HG03095 (cell line): Measurements from ENCODE around the gene NIP7.

Experiments used
- ATAC-seq: cut with Tn5 transposase; IDR thresholded peaks from one replicate; pipeline ENCODE4 v1.9.1; 2021; ENCODE audit warnings: moderate library complexity; ENCODE audit not compliant: unreplicated experiment

Gene NIP7

DNA sequence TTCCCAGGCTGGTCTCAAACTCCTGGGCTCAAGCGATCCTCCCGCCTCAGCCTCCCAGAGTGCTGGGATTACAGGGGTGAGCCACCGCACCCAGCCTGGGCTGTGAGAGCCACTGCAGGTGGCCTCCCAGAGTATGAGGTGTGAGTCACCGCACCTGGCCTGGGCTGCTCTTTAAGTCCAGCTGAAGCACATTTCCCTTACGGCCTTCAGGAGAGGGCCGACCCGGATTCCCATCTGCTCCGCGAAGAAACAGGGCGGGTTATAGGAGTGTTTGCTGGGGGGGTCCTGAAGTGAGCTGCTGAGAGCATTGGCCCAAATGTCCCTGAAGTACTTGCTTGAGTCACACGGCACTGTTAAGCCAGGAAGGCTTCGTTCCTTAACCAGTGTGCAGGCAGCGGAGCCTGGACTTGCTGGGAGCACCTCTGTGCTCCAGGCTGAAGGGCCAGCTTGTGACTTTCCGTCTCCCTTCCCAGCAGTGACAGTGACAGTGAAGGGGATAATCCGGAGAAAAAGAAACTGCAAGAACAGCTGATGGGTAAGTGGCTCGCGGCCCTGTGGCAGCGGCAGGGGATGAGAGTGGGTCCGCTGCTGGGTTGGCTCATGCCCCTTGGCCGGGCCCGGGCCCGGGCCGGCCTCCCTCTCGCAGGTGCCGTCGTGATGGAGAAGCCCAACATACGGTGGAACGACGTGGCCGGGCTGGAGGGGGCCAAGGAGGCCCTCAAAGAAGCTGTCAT is 21.2 kb upstream of the NIP7 start:
- no peak for ATAC-seq

DNA sequence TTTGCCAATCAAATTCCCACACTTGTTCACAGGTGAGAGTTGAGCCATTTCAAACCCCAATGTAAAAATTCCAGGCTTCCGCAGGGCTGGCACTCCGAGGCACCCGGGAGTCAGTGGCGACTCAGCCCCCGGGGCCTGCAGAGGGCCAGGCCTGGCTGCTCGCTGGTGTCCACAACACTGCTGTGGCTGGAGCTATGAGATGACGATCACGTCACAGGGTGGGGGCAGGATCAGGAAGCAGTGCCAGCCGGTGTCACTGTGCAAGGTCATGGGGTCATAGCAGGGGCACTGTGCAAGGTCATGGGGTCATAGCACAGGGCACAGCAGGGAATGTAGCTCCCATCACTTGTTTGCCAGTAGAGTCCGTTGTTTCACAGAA is 20.7 kb upstream of the NIP7 start:
- ATAC-seq: no peak

DNA sequence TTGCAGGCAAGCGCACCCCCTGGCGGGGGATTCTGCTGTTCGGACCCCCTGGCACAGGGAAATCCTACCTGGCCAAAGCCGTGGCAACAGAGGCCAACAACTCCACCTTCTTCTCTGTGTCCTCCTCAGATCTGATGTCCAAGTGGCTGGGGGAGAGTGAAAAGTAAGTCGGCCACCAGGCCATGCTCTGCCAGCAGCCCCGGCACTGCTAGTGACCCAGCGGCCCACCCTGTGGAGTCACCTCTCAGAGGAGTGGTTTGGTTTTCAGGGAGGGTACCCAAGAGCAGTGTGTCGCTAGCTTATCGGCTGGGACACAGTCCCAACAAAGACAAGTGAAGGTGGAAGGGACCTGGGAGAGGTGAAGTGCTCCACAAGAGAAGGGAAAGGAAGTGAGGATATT is 20.2 kb upstream of the NIP7 start:
- ATAC-seq: no peak

DNA sequence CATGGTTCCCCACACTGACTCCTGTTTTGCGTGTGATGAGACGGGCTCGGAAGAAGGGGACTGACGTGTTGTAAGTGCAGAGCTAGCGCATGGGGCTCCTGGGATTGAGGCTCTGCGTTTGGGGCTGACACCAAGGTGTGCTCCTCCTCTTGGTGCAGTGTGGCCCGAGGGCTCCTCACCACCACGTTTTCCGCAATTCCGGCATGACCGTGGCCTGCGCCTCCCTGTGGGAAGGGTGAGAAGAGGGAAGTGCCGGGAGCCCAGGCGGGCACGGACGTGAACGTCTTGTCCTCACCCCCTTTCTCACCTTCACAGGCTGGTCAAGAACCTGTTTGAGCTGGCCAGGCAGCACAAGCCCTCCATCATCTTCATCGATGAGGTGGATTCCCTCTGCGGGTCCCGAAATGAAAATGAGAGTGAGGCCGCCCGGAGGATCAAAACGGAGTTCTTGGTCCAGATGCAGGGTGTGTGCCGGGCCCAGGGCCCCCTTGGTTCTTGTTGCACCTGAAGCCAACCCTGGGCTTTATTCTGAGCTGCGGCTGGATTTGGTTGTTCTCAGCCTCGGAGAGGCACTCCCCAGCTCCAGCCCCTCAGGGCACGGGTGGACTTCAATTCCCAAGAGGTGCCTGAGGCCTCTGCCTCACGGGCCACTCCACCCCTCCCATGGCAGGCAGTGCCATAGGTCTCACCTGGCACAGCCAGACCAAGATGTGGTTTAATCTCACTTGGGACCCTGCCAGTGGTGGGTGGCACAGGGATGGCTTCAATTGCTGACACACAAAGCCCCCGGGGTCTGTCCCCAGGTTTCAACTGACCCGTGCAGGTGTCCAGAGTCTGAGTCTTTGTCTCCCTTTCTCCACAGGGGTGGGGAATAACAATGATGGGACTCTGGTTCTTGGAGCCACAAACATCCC is 19.5 kb upstream of the NIP7 start:
- ATAC-seq: no peak

DNA sequence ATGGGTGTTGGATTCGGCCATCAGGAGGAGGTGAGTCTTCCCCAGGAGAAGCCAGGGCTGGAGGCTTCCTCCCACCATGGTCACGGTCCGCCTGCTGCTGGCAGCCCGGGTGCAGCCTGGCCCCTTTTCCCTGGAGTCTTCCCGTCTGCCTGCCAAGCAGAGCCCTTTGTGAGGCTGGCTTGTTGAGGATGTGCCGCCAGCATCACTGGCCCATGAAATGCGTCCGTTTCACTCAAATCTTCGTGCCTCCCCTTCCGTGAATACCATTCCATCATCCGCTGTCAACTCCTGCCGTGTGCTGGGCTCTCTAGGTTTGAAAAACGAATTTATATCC is 18.9 kb upstream of the NIP7 start:
- ATAC-seq: no peak

DNA sequence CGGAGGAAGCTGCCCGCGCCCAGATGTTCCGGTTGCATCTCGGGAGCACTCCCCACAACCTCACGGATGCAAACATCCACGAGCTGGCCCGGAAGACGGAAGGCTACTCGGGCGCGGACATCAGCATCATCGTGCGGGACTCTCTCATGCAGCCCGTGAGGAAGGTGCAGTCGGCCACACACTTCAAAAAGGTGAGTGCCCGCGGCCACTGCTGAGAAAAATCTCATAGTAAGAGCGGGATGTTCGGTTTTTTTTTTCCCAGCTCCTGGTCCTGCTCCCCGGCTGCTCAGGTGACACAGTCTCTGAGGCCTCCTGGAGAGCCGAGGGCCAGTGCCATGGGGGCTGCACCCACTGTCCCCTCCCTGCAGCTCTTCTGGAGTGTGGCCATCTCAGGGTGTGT is 18.5 kb upstream of the NIP7 start:
- ATAC-seq: no peak

DNA sequence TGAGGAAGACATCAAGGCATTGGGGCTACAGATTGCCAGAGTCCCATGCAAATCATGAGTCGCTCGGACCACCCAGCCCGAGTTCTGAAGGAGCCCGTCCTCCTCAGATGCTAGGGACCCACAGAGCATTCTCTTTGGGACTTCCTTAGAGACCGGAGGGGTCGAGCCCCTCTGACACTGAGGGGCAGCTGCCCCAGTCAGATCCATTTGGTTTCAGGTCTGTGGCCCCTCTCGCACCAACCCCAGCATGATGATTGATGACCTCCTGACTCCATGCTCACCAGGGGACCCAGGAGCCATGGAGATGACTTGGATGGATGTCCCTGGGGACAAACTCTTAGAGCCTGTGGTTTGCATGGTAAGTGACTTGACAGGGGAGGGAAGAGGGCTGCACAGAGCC is 17.2 kb upstream of the NIP7 start:
- no peak for ATAC-seq

DNA sequence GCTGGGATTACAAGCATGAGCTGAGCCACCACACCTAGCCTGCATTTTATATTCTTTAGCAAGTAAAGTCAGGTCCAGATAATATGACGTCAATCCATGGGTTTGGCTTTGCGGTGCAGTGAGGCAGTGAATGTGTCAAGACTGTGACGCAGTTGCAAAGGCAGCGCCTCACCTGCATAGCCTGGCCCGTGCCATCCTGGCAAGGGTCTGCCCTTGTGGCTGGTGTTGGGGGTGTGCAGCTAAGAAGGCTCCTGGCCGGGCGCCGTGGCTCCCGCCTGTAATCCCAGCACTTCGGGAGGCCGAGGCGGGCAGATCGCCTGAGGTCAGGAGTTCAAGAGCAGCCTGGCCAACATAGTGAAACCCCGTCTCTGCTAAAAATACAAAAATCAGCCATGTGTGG is 16.2 kb upstream of the NIP7 start:
- ATAC-seq: no peak

DNA sequence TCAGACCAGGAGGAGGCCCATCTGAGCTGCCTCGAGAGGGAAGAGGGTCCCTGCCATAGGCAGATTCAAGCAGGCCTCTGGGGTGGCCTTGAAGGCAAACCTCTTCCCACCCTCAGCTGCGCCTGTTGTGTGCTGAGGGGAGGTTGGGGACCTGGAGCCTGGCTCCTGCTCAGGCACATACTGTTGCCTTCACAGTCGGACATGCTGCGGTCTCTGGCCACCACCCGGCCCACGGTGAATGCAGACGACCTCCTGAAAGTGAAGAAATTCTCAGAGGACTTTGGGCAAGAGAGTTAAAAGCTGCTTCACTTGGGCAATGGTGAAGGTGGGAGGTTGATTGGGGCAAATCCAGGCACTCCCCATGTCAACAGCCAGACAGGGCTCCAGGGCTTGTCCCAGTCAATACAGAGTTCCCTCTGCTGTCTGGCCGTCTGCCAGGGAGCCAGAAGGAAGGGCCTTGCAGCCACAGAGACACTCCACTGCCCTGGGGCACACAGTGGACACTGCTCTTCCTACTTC is 15.5 kb upstream of the NIP7 start:
- no peak for ATAC-seq

DNA sequence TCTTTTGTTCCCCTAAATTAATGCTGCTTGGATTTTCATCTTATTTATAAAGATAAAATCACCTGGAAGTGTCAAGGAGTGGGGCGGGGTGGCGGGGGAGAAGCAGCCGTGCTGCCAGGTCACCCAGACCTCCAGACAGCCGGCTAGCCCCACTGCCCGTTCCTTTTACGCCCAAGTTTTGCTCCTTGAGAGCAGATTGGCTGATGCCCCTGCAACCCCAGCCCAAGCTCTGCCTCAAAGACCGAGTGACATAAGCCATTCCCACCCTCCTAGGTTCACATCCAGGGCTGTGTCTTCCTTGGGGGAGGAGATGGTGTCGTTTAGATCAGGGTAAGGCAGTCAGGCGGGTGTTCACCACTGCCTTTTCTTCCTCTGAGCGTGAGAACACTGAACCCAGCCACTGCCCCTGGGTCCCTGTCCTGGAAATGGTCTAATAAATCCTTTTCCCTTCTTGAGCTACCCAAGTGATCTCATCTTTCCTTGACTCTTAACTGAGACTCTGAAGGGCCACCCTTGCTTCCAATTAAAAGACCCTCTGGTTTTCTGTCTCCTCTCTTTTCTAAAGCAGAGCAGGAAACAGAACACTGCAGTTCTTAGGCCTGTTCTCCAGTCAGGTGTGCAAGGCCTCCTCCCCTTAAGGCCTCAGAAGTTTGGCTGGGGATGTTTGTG is 14.9 kb upstream of the NIP7 start:
- no peak for ATAC-seq

DNA sequence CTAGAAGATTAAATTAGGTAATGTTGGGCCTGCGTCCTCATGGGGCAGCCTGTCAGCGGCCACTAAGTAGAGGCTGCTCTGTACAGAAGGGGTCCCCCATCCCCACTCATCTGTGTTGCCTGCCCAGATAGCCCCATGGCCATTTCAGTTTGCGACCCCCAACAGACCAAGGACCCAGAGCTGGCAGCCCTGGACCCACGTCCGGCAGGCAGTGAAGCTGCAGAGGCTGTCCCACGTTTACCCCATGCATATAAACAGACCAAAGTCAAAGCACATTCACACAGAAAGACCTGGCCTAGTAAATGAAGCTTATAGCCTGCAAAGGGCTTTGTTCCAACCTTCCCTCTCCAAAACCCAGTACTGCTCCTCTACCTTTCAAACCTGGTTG is 13.8 kb upstream of the NIP7 start:
- ATAC-seq: no peak

DNA sequence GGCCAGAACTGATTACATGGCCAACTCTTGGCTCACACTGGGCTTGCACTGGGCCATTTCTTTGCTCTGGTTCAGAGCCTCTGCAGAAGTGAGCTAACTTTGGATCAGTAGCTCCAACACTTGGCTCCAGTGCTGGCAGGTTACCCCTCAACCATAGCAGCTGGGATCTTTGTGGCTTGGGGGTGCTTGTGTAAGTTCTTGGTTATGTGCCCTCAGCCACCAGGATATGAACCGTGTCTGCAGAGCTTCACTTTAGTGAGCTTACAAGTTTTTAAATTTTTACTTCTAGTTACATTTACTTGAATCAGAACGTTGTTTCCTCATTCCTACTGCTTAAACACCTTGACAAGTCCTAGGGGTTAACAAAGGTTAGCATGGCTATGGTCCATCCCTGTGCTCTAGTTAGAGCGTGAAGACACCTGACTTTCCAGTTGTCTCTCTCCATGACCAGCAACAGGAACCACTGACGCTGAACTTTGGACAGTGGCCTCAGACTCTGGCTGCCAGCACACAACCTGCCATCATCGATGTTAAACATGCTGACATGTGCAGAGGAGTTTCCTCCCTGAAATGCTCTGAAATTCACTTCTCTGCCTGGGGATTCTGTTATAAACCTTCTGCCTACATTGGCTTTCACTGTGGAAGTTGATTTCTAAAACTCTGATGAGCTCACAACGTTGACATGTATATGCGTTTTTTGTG is 13.2 kb upstream of the NIP7 start:
- ATAC-seq: no peak

DNA sequence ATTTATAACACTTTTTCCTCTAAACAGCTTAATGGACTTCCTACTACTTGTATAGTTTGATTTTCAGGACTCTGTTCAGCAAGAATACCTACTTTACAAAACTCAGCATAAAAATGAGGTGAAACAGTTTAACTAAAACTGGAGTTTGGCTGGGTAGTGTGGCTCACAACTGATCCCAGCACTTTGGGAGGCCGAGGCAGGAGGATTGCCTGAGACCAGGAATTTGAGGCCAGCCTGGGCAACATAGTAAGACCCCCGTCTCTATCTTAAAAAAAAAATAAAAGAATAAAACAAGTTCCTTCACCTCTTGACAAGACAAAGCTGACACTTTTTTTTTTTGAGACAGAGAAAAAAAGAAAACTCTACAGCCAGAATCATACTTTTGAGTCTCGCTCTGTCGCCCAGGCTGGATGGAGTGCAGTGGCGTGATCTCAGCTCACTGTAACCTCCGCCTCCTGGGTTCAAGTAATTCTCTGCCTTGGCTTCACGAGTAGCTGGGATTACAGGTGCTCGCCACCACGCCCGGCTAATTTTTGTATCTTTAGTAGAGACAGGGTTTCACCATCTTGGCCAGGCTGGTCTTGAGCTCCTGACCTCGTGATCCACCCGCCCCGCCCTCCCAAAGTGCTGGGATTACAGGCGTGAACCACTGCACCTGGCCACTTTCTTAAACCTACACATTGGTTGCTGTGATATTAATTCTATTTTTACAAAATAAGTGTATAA is 11.8 kb upstream of the NIP7 start:
- no peak for ATAC-seq

DNA sequence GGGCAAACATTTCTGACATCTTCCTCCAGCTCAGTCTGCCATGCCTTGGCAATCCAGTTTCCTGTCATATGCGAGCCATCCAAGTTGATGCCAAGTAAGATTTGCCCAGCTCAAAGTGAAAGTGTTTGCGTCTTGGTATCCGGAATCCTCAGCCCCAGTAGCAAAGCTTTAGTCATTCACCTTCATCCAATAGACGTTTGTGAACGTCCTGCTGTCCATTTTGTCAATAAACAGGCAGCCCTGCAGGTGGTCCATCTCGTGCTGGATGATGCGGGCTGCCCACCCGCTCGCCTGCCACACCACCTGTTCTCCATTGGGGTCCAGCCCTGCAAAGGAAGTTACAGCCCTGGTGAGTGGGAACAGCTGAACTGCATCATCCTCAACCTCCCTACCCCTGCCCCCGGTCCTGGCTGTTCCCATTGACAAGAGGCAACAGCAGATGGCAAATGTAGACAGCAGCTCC is 10.7 kb upstream of the NIP7 start:
- no peak for ATAC-seq

DNA sequence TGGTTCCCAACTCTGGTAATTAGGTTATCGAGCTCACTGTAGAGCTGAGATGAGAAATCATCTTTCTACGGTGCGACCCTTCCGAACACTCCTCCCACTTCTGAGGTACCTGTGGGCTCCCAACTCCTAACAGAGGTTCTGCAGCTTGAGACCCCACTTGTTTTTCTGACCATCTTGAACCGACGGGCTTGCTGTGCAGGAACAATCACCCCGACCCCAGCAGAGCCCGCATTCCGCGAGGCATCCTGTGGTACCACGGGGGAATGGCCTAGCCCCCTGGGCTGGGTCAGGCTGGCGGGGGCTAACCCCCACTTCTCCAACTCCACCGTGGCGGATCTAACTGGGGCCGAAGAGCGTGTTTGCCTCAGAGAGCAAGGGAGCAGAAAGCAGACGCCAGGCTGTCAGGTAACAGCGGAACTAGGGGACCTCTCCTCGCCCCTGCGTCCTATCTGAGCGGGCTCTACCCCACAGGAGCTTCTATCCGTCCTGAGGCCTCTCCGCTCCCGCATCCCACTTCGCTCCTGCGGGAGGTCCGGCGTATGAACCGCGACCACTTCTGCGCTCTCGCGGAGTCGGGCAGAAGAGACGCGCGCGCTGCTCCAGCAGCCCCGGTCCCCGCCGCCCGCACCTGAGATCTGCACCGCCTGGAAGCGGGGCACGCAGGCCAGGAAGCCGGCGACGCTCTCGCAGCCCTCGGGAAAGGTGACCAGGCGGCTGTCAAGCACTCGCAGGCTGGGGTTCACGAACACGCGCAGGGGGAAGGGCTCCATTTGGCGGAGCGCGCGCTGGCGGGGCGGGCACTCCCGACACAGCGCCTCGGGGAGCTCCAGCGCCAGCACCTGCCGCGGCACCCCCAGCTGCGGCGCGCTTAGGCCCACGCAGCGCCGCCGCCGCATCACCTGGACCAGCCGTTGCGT is 9.9 kb upstream of the NIP7 start:
- peak; percentile 29 for ATAC-seq

DNA sequence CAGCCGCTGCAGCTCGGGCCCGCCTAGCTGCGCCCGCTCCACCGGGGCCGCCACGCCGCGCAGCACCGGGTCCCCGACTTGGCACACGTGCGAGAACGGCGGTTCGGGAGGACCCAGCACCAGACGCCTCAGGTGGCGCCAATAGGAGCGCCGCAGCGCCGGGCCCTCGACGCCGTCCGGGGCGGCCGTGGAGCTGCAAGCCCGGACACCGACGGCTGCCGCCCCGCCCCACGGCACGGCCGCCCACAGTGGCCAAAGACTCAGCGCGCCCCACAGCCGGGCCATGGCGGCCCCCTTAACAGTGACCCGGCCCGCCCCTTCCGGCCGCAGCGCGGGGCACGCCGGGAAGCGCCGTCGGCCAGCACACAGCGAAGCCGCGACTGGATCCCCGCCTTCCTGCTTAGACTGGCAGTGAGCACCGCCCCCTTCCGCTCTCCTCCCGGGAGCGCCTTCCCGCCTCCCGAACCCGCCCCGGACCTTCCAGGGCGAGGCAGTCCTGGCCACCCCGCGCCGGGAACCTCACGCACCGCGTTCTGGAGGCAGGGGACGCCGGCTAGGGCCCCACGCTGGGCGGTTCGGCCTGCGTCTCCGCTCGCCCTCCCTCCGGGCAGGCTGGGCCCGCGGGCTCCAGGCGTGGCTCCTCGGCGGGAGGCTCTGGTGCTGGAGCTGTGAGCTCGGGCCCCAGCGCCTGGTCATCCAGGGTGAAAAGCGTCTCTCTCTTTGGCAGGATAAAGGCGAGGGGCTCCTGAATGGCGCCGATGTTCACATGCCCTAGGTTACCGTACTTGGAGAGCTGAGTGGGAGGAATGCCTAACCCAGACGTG is 9.1 kb upstream of the NIP7 start, which contains the start of gene PDF:
Gene PDF (minus strand): TSS at position 303 of the 824 bp plus-strand sequence. CDS start 18 bp downstream, at position 285.
- peak; percentile 89 for ATAC-seq

DNA sequence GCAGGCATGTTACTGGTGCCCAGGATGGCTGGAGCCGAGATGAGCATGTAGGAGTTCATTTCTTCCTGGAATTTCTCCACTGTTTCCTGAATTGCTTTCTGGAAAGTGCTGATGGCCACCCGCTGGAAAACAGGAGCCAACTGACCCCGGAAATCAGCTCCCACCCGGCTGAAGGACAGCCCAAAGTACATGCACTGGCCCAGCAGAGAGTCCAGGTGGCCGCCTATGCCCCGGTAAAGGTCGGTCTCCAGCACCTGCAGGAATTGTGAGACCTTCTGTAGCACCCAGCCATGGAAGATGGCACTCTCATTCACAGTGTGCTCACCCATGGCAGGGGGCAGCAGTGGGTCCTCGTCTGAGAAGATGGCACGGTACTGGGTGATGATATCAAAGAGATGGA is 4.9 kb upstream of the NIP7 start:
- ATAC-seq: no peak

DNA sequence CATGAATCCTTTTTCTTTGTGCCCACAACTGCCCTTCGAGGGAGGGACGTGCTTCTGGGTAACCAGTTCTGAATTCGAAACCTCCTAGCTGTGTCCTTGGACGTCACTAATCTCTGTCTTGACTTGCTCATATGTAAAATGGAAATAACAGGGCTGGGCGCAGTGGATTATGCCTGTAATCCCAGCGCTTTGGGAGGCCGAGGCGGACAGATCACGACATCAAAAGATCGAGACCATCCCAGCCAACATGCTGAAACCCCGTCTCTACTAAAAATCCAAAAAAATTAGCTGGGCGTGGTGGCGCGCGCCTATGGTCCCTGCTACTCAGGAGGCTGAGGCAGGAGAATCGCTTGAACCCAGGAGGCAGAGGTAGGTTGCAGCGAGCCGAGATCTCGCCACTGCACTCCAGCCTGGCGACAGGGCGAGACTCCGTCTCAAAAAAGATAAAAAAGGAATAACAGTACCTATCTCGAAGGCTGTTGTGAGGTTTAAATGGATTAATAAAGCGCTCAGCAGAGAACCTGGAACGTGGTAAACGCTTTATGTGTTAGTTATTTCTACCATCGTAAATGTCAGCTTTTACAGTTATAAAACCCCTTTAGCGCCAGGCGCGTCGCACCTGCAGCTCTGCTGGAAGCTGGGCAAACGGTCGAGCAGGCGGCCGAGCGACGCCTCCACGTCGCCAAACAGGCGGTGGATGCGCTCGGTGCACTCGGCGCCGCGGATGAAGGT is 849 bp upstream of the NIP7 start:
- ATAC-seq: no peak
